Measurements from ENCODE around the gene EMD. TPM values are rescaled to one million over a fixed set of nuclear protein-coding genes. Genes with fewer than 3 reads are reported as not detected.

EMD gene
- total RNA-seq, 1 experiment from 2014 or later, result 42.3 TPM

GRCh38 chrX:154419688-154420401 is 40.8 kb downstream of the EMD start:
- no peak overlapping the region for H3K4me3 ChIP-seq
- H3K4me1 ChIP-seq (replicated peaks), result no peaks in the 10 kb centered on the region
- no peaks in the 10 kb centered on the region for H3K27me3 ChIP-seq (replicated peaks)
- DNase-seq (ENCODE audit: low read depth in 1 of 2, low spot score in 2 of 2), result no peak
- H3K27ac ChIP-seq, result no peak overlapping the region
- H3K9me3 ChIP-seq (replicated peaks), result no peaks in the 10 kb centered on the region
- no peaks in the 10 kb centered on the region for H3K36me3 ChIP-seq

- DNase-seq (ENCODE audit: low read depth in 1 of 2, low spot score in 2 of 2), result no peak
- Histone ChIP-seq H3K27ac (no peak overlapping the region), H3K4me3 (no peak overlapping the region)
Measured at GRCh38 chrX:154420402-154420756, 41.3 kb downstream of the EMD start.

GRCh38 chrX:154426916-154427770 is 48.0 kb downstream of the EMD start:
- Histone ChIP-seq H3K4me1 (replicated peaks) (peaks cover 4% of the 10 kb centered on the region), H3K4me3 (no peak overlapping the region), H3K27ac (no peak overlapping the region), H3K36me3 (peaks cover 3% of the 10 kb centered on the region), H3K9me3 (replicated peaks) (no peaks in the 10 kb centered on the region), H3K27me3 (replicated peaks) (no peaks in the 10 kb centered on the region)
- no peak for DNase-seq (ENCODE audit: low read depth in 1 of 2, low spot score in 2 of 2)

More at GRCh38 chrX:154420402-154420756, 41.3 kb downstream of the EMD start:
- no peaks in the 10 kb centered on the region for H3K4me1 ChIP-seq (replicated peaks)
- no peaks in the 10 kb centered on the region for H3K27me3 ChIP-seq (replicated peaks)
- H3K9me3 ChIP-seq (replicated peaks), result no peaks in the 10 kb centered on the region
- H3K36me3 ChIP-seq, result no peaks in the 10 kb centered on the region

GRCh38 chrX:154428176-154429171 is 49.4 kb downstream of the EMD start, which contains the start of gene ATP6AP1:
TSS of gene ATP6AP1 (plus strand) at chrX:154428677. CDS start at chrX:154428693, 16 bp downstream.
- Histone ChIP-seq H3K27me3 (replicated peaks) (no peaks in the 10 kb centered on the region), H3K27ac (0 out of 2 replicates have a peak within 1 kb of the TSS, but pooled peaks have one; percentile 10), H3K9me3 (replicated peaks) (no peaks in the 10 kb centered on the region), H3K36me3 (peaks cover 3% of the 10 kb centered on the region), H3K4me1 (replicated peaks) (peaks cover 4% of the 10 kb centered on the region), H3K4me3 (peak within 1 kb of the TSS; percentile 93)
- peak; percentile 81 to 92 for DNase-seq (ENCODE audit: low read depth in 1 of 2, low spot score in 2 of 2)

GRCh38 chrX:154429711-154430110 is 50.6 kb downstream of the EMD start:
- peaks cover 3% of the 10 kb centered on the region for H3K36me3 ChIP-seq
- no peaks in the 10 kb centered on the region for H3K9me3 ChIP-seq (replicated peaks)
- DNase-seq (ENCODE audit: low read depth in 1 of 2, low spot score in 2 of 2), result no peak
- no peaks in the 10 kb centered on the region for H3K27me3 ChIP-seq (replicated peaks)
- H3K27ac ChIP-seq, result no peak overlapping the region
- peaks cover 4% of the 10 kb centered on the region for H3K4me1 ChIP-seq (replicated peaks)
- no peak overlapping the region; the same call in 1 of the 2 replicates for H3K4me3 ChIP-seq

GRCh38 chrX:154430479-154430878 is 51.4 kb downstream of the EMD start:
- H3K36me3 ChIP-seq, result peaks cover 3% of the 10 kb centered on the region
- no peak overlapping the region for H3K27ac ChIP-seq
- no peak overlapping the region for H3K4me3 ChIP-seq
- no peaks in the 10 kb centered on the region for H3K27me3 ChIP-seq (replicated peaks)
- DNase-seq (ENCODE audit: low read depth in 1 of 2, low spot score in 2 of 2), result no peak
- H3K9me3 ChIP-seq (replicated peaks), result no peaks in the 10 kb centered on the region
- H3K4me1 ChIP-seq (replicated peaks), result peaks cover 4% of the 10 kb centered on the region

- no peak for DNase-seq (ENCODE audit: low read depth in 1 of 2, low spot score in 2 of 2)
- Histone ChIP-seq H3K4me1 (replicated peaks) (peaks cover 4% of the 10 kb centered on the region), H3K27ac (no peak overlapping the region), H3K9me3 (replicated peaks) (no peaks in the 10 kb centered on the region), H3K36me3 (peaks cover 7% of the 10 kb centered on the region), H3K4me3 (no peak overlapping the region), H3K27me3 (replicated peaks) (no peaks in the 10 kb centered on the region)
Measured at GRCh38 chrX:154430916-154431315, 51.8 kb downstream of the EMD start.

Other genes starting within 250 kb of the EMD start
- gene OPN1LW, start 235.1 kb upstream of the EMD start, total RNA-seq (2014; rRNA removed; shearing (Covaris generic)), result not detected in 2 replicates
- gene OPN1MW, start 196.7 kb upstream of the EMD start, total RNA-seq (2014; rRNA removed; shearing (Covaris generic)), result not detected in 2 replicates
- not detected in 2 replicates for gene OPN1MW2, start 159.5 kb upstream of the EMD start, total RNA-seq (2014; rRNA removed; shearing (Covaris generic))
- gene OPN1MW3, start 121.7 kb upstream of the EMD start, total RNA-seq (2014; rRNA removed; shearing (Covaris generic)), result not detected in 2 replicates
- not detected in 2 replicates for gene TEX28, start 84.2 kb upstream of the EMD start, total RNA-seq (2014; rRNA removed; shearing (Covaris generic))
- not detected in 2 replicates for gene TKTL1, start 83.5 kb upstream of the EMD start, total RNA-seq (2014; rRNA removed; shearing (Covaris generic))
- 918 and 1,686 TPM in 2 replicates for gene FLNA, start 4.7 kb upstream of the EMD start, total RNA-seq (2014; rRNA removed; shearing (Covaris generic))
- gene RPL10, start 19.1 kb downstream of the EMD start, total RNA-seq (2014; rRNA removed; shearing (Covaris generic)), result 1,843 and 4,201 TPM in 2 replicates
- 30.9 and 41.8 TPM in 2 replicates for gene DNASE1L1, start 30.0 kb downstream of the EMD start, total RNA-seq (2014; rRNA removed; shearing (Covaris generic))
- gene TAFAZZIN, start 32.2 kb downstream of the EMD start, total RNA-seq (2014; rRNA removed; shearing (Covaris generic)), result 11.3 and 17.7 TPM in 2 replicates
- gene ATP6AP1, start 49.4 kb downstream of the EMD start, total RNA-seq (2014; rRNA removed; shearing (Covaris generic)), result 62.4 and 67.8 TPM in 2 replicates
- 178 and 208 TPM in 2 replicates for gene GDI1, start 57.9 kb downstream of the EMD start, total RNA-seq (2014; rRNA removed; shearing (Covaris generic))
- 54.3 and 70.5 TPM in 2 replicates for gene FAM50A, start 64.8 kb downstream of the EMD start, total RNA-seq (2014; rRNA removed; shearing (Covaris generic))
- gene PLXNA3, start 79.0 kb downstream of the EMD start, total RNA-seq (2014; rRNA removed; shearing (Covaris generic)), result 0.32 and 0.47 TPM in 2 replicates
- gene LAGE3, start 100.0 kb downstream of the EMD start, total RNA-seq (2014; rRNA removed; shearing (Covaris generic)), result 42.5 and 47.7 TPM in 2 replicates
- 23.7 and 39.1 TPM in 2 replicates for gene UBL4A, start 107.3 kb downstream of the EMD start, total RNA-seq (2014; rRNA removed; shearing (Covaris generic))
- 10.1 and 19.9 TPM in 2 replicates for gene SLC10A3, start 111.3 kb downstream of the EMD start, total RNA-seq (2014; rRNA removed; shearing (Covaris generic))
- 19.6 and 28.8 TPM in 2 replicates for gene FAM3A, start 136.9 kb downstream of the EMD start, total RNA-seq (2014; rRNA removed; shearing (Covaris generic))
- gene G6PD, start 167.6 kb downstream of the EMD start, total RNA-seq (2014; rRNA removed; shearing (Covaris generic)), result 32.6 and 52.7 TPM in 2 replicates
- gene IKBKG, start 168.3 kb downstream of the EMD start, total RNA-seq (2014; rRNA removed; shearing (Covaris generic)), result 20.6 and 24.2 TPM in 2 replicates
- not detected in 2 replicates for gene CTAG1A, start 205.8 kb downstream of the EMD start, total RNA-seq (2014; rRNA removed; shearing (Covaris generic))
- gene CTAG1B, start 240.0 kb downstream of the EMD start, total RNA-seq (2014; rRNA removed; shearing (Covaris generic)), result not detected in 2 replicates

Measured in SJSA1 (cell line).